Ramos (cell line): Measurements from ENCODE around the gene LSM8.
"Not testable (repeated sequence)": the region's sequence is repeated elsewhere in the genome, so short reads cannot be mapped to it uniquely, and the experiment has no call there.

ENCODE experiments used
- in situ Hi-C: fragments of 300-500 bp; cut with MboI; formaldehyde crosslinking; loops from one replicate; pipeline ENCODE4 v1.14.3; 2022; ENCODE audit warnings: low sequenced_read_pairs; ENCODE audit not compliant: unreplicated experiment

Gene LSM8

DNA sequence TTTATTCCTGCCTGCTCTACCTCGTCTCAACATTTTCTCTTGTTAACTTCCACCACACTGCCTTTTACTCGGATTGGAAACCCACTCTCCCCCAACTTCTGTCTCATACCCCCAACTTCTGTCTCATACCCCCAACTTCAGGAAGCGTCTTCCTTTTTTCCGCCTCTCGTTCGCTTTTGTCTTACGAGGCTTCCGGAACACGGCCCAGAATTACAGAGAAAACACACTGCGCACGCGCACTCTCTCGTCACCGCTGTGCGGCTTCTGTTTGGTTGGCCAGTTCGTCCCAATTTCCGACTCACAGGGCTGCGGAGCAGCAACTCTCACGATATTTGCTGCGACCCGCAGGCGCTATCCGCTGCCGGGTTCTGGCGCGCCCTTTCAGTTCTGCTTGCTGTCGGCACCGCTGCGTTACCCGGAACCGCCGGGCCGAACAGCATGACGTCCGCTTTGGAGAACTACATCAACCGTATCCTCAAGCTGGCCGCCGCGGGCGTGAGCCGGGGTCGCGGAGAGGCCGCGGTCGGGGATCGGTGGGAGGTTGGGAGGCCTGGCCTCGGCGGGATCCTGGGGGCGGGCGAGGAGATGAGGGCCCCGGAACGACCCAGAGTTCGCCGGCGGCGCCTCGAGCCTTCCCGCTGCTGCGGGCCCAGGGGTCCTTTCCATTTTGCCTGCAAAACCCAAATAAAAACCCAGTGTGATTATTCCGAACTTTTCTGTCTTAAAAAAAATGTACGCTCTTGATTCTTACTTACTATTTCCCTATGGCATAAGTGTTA, at the start of gene LSM8:
Gene LSM8 (plus strand): TSS at position 379 of the 779 bp plus-strand sequence. CDS start 60 bp downstream, at position 439.
- in situ Hi-C loops = loop anchor here (25.0 kb wide), 1 partner anchor 1322 kb away; the partner anchor contains the start of gene CAPZA2

DNA sequence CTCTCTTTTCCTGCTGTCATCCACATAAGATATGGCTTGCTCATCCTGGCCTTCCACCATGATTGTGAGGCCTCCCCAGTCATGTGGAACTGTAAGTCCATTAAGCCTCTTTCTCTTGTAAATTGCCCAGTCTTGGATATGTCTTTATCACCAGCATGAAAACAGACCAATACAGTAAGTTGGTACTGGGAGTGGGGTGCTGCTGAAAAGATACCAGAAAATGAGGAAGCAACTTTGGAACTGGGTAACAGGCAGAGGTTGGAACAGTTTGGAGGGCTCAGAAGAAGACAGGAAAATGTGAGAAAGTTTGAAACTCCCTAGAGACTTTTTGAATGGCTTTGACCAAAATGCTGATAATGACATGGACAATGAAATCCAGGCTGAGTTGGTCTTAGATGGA, 49.5 kb upstream of the LSM8 start:
- in situ Hi-C loops = not testable (repeated sequence)

DNA sequence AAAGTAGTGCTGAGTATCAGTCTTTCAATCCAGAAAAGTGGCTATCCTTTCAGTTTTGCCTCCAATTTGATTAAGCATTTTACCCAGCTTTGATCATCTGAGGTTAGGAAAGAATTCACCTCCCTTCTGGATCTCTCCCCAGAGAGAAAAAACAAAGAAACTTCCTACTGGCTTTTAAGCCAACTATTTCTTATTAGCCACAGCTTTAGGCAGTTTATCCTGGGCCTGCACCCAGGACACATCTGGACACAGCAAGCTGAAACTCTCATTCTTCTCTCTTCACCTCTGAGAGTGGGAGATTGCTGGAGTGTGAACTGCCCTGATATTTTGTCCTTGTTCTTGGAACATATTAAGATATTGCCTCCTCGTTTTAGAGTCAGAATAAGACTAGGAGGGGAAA, 43.5 kb upstream of the LSM8 start:
- in situ Hi-C loops = no loop called here

DNA sequence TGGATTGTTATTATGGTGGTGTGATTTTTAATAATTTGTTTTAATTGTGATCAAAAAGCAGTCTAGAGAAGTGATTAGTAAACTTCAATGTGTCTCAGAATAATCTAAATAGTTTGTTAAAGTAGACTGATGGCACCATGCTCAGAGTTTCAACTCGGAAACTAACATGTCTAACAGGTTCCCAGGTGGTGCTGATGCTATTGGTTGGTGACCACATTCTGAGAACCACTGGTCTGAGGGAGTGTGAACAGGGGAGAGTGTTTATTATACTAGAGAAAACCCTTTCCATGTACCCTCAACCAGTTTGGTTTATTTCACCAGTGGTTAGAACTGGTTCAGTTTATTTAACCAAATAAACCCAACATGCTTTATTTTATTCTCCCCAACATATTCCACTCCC, 42.0 kb upstream of the LSM8 start:
- in situ Hi-C loops = no loop called here

DNA sequence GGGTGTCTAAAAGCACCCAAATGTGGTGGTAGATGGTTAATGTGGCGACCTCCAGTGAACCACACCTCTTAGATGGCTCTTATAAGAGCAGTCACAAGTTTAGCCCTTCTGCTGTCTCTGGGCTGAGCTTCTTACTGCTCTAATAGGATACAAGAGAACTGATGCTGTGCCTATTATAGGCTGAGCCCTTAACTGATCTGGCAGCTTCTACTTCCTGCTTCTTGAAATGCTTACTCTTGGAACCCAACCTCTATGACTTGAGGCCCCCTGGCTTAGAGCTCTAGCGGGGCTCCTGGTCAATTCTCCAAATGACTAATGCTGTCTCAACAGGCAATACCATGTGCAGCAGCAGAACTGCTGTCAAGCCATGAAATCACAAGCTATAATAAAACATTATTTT, 35.0 kb upstream of the LSM8 start:
- in situ Hi-C loops = no loop called here

DNA sequence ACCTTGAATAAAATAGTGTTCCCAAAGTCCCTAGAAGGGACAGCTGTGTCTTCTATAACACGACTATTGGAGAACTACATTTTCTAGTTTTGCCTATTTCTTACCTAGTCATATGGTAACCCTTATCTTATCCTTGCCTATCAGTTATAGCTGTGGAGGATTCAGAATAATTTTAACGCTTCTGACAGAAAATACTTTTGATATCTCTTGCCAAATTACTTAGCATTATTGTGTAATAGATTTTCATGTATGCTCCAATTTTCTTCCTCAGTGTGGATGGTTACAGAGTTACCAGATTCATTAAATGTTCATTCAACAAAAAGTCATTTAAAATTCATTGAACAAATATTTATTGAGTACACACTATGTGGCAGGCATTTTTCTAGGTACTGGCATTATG, 34.6 kb upstream of the LSM8 start:
- in situ Hi-C loops = no loop called here

DNA sequence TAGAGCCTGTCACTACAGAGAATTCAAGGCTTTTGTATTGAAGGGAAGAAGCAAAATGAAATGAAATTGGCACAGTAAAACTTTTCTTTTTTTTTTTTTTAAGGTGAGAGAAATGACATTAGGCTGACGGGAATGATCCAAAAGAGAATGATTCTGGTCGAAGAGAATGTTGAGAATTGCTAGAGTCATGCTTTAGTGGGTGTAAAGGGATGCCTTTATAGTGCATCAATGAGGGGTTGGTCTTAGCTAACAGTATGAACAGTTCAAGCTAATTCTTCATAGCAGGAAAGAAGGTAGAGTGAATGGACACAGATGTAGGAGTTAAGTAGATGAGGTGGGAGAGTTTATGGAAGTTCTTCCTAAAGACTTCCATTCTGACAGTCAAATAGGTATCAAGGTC, 32.3 kb upstream of the LSM8 start:
- in situ Hi-C loops = loop anchor here (25.0 kb wide), 1 partner anchor 689 kb away; no protein-coding TSS in a partner anchor

DNA sequence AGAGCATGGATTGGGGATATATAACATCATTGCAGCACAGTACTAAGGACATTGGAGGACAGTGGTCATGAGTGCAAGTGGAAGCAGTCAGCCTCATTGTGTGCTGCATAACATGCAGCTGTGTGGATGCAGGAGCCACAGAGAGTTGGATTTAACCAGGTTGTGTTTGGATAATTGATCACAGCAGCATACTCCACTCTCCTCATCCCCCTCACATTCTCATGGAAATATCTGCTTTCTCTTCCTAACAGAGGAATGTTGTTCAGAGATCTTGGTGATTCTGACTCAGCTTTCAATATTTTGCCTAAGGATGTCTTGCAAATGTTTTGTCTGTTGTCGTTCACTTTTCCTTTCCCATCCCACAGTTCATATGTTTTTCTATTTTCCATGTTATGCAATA, 31.8 kb upstream of the LSM8 start:
- in situ Hi-C loops = loop anchor here (25.0 kb wide), 1 partner anchor 690 kb away; no protein-coding TSS in a partner anchor

DNA sequence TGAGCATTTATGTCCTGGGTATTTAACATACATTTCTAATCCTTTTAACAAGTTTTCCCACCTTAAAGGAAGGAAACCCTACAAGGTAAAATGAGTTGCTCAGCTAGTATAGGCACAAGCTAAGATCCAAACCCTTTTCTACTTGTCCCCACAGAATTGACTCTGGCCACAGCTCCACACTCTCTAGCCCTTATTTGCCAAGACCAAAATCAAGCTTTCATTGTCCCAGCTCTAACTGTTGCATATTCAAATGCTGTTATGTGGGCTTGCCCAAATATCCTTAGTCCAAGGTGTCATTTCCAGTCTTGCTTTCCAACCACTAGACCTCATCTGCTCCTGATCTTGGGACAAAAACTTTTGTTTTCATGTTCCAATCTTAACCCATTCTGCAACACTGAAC, 31.3 kb upstream of the LSM8 start:
- in situ Hi-C loops = loop anchor here (25.0 kb wide), 1 partner anchor 690 kb away; no protein-coding TSS in a partner anchor

DNA sequence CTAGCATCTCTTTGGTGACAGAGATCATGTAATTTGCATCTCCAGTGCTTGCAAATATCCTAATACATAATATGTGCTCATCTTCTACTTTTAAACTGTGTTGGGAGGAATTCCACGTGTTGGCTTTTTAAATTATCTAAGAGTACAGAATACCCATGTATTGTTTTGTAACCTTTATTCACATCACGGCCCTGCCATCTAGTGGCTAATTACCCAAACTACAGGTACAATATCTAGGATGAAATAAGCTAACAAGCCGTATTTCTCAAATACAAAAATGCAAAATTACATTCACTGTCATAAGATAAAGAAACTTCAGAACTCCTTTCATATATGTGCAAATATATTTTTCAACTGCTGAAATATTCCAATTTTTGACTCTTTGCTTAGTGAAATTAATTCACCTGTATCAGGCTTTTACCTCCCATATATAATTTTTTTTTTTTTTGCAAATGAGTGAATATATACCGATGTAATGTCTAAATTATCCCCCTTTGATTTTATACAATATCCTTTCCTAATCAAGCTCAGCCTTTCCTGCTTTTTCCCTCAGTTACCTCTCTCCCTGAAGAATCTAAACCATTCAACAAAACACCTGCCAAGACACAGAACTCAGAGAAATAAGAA, 30.3 kb upstream of the LSM8 start:
- in situ Hi-C loops = loop anchor here (25.0 kb wide), 1 partner anchor 691 kb away; no protein-coding TSS in a partner anchor

DNA sequence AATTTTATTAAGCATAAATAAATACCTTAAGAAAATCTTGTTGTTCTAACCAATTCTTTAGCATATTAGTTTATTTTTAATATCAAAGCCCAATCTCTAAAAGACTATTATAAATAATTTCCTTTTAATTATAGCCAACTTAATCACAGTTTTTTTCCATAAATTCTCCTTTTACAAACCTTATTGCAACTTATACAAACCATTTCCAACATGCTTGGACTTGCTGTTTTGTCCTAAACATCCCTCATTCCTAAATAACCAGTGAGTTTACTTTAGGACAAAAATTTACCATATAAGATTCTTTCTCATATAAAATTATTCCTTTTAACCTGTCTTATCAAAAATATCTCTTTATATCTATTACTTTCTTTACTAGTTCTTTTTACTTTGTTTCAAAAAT, 25.2 kb upstream of the LSM8 start:
- in situ Hi-C loops = loop anchor here (25.0 kb wide), 1 partner anchor 696 kb away; no protein-coding TSS in a partner anchor

DNA sequence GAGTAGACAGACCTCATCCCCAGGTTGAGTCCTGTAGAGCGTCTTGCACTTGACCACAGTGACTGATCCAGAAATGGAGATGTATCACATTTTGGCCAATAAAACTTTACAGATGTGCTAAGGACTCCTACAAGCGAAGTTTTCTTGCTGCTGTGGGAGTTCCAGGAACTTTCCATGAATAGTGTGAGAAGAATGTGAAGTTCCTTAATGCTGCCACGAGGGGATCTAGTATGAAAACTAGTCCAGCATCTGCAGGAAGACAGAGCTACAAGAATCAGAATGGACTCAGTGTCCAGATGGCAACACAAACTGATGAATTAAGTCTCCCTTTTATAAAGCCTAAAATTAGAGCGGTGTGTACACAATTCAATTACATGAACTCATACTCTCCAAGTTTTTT, 14.8 kb upstream of the LSM8 start:
- in situ Hi-C loops = loop anchor here (25.0 kb wide), 1 partner anchor 707 kb away; no protein-coding TSS in a partner anchor

DNA sequence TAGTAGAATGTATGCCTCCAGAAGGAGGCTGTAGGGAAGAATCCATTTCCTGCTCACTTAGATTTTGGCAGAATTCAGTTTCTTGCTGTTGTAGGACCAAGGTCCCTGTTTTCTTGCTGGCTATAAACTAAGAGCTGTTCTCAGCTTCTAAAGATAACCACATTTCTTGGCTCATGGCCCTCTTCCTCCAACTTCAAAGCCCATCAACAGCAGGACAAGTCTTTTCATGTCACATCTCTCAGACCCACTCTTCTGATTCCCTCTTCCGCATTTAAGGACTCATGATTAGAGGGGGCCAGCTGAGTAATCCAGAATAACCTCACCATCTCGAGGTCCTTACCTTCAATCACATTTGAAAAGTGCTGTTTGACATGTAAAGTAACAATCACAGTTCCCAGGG, 8.2 kb upstream of the LSM8 start:
- in situ Hi-C loops = loop anchor here (25.0 kb wide), 1 partner anchor 1313 kb away; the partner anchor contains the start of gene CAPZA2

DNA sequence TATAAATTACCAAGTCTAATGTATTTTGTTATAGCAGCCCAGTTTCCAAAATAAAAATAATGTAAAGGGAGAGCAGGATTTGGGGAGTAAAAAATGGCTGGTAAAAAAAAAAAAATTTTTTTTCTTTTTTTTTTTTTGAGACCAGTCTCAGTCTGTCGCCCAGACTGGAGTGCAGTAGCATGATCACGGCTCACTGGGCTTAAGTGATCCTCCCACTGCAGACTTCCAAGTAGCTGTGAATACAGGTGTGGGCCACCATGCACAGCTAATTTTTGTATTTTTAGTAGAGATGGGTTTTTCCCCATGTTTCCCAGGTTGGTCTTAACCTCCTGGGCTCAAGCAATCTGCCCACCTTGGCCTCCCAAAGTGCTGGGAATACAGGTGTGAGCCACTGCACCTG, 4.8 kb upstream of the LSM8 start:
- in situ Hi-C loops = loop anchor here (25.0 kb wide), 1 partner anchor 1317 kb away; the partner anchor contains the start of gene CAPZA2

DNA sequence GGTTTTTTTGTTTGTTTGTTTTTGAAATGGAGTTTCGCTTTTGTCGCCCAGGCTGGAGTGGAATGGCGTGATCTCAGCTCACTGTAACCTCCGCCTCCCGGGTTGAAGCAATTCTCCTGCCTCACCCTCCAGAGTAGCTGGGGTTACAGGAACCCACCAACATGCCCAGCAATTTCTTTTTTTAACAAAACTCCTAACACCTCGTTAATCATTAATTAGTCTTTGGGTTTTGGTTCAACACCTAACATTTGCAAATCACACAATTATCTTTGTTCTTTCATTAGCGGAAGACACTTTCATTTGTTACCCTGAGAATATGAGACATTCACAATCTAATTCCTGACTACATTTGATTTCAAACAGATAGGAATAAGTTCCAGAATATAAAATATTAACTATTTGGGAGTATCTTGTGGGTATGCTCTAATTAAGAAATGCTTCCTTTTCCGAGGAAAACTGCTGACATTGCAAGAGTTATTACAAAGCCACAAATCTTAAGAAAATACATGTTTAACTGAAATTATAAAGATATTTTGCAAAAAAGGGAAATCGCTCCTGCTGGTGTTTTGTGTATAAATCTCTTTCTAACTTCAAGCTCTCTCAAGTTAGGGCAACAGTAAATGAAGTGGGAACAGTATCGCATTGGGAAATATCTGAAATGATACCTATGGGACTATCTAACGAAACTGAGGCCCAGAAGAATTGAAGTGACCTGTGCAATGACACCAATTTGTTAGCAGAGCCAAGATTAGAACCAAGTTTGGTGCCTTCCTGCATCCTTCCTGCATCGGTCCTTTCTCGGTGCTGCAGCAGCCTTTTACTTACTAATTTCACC, 1.2 kb upstream of the LSM8 start:
- in situ Hi-C loops = loop anchor here (25.0 kb wide), 1 partner anchor 1321 kb away; the partner anchor contains the start of gene CAPZA2

DNA sequence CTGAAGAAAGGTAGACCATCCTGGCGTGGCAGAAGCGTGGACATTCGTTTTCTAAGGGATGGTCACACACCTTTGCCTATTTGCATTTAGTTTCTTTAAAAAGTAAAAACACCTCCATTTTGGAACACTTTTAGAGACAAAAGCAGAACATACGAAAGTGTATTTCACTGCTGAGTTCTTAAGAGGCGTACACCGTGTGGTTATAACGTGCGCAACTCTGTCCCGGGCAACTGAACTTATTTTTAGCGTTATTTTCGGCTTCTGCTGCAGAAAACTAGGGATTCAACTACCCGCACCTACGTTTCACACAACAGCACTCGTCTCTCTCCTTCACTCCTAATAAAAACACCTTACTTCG, 557 bp upstream of the LSM8 start:
- in situ Hi-C loops = loop anchor here (25.0 kb wide), 1 partner anchor 1321 kb away; the partner anchor contains the start of gene CAPZA2

DNA sequence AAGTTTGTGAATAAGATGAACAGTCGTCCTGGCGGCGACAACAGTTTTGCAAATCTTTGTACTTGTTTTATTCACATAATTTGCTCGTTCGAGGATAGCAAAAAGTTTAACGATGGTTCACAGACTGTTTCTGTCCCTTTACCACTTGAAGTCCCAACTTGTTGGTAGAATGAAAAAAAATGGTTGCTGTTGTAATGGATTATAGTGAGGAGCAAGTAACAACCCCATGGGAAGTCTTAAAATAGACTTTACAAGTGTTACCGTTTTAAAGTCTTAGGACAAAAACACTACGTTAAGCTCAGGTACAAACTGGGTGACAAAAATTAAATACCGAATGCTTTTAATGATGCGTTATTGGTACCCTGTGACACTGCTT, 589 bp downstream of the LSM8 start:
- in situ Hi-C loops = loop anchor here (25.0 kb wide), 1 partner anchor 1322 kb away; the partner anchor contains the start of gene CAPZA2

DNA sequence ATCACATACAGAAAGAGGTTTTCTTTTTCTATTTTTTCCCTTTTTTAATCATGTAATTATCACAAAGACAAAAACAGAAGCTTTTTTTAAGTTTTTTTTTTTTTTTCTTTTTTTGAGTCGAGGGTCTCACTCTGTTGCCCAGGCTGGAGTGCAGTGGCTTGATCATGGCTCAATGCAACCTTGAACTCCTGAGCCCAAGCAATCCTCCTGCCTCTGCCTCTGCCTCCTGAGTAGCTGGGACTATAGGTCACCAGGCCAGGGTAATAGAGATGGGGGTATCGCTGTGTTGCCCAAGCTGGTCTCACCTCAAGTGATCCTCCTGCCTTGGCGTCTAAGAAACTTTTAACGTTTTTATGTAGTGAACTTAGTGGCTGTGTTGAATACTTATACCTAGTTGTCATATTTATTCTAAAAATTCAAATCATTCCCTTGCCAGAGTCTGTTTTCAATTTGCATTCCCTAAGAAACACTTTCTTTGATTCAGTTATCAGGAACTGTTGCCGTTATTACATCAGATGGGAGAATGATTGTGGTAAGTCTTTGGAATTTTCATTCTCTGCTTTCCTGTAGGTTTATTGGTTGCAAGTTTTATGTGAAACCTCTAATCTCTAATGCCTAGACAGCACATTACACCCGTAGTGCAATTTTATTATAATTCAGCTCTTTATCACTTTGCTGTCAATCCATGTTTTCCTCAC, 1.3 kb downstream of the LSM8 start:
- in situ Hi-C loops = loop anchor here (25.0 kb wide), 1 partner anchor 1323 kb away; the partner anchor contains the start of gene CAPZA2

DNA sequence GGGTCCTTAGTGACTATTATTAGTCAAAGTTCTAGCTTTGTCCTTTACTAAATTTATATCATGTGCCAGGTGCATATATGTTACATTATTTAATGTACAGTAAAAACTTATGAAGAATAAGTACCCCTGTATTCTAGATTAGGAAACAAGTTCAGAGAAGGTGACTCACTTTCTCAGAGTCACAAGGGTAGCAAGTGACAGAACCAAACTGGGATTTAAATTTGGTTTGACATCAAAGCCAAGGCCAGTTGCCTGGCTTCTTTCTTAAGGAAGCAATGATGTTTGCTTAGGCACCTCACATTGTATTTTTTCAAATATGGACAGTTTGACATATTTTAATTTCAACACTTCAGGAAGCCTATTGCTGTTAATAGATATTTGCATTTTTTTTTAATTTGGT, 2.5 kb downstream of the LSM8 start:
- in situ Hi-C loops = loop anchor here (25.0 kb wide), 1 partner anchor 1324 kb away; the partner anchor contains the start of gene CAPZA2
